GM12878 (cell line): ENCODE data around the gene EPHB2.

Experiments used
- ELK1 ChIP-seq: IDR thresholded peaks from 2 replicates; pipeline ENCODE4 v1.6.1; 2012; ENCODE audit warnings: low read depth, low read length, improper control_type of control experiment
- POLR2AphosphoS2 ChIP-seq: IDR thresholded peaks from 2 replicates; pipeline ENCODE4 v1.6.1; 2011; ENCODE audit warnings: low read depth, mild to moderate bottlenecking, low read length, improper control_type of control experiment, moderate library complexity
- SP1 ChIP-seq: IDR thresholded peaks from one replicate; pipeline ENCODE4 v1.6.1; 2011; ENCODE audit warnings: low read depth, low read length
- ZZZ3 ChIP-seq: IDR thresholded peaks from 2 replicates; pipeline ENCODE4 v1.6.1; 2011; ENCODE audit warnings: low read depth; ENCODE audit not compliant: control insufficient read depth, insufficient read length

- TF ChIP-seq SP1 = no peak
- TF ChIP-seq ELK1 = no peak
- no peak for TF ChIP-seq ZZZ3
- TF ChIP-seq POLR2AphosphoS2 = no peak
These were observed 219.7 kb downstream of the EPHB2 start for GRCh38 chr1:22930240-22930912.
